Glutamatergic neuron (in vitro differentiated cells): ENCODE measurements around the gene SHANK2. TPM values are rescaled to one million over a fixed set of nuclear protein-coding genes. Genes with fewer than 3 reads are reported as not detected.

Experiments used
- DNase-seq: peaks from one replicate; pipeline ENCODE4 v3.0.0; 2022
- H3K27ac Mint-ChIP-seq: one replicate; pipeline ENCODE4 v1.8.0; 2020; ENCODE audit warnings: mild to moderate bottlenecking, mixed read lengths, inconsistent platforms; ENCODE audit not compliant: unreplicated experiment
- H3K27me3 Mint-ChIP-seq: one replicate; pipeline ENCODE4 v1.8.0; 2020; ENCODE audit warnings: mild to moderate bottlenecking, moderate library complexity, mixed read lengths, inconsistent platforms; ENCODE audit not compliant: unreplicated experiment
- H3K36me3 Mint-ChIP-seq: one replicate; pipeline ENCODE4 v1.8.0; 2020; ENCODE audit warnings: mild to moderate bottlenecking, mixed read lengths, inconsistent platforms; ENCODE audit not compliant: unreplicated experiment
- H3K4me1 Mint-ChIP-seq: one replicate; pipeline ENCODE4 v1.8.0; 2020; ENCODE audit warnings: mild to moderate bottlenecking, low read depth, mixed read lengths, inconsistent platforms; ENCODE audit not compliant: unreplicated experiment
- H3K4me3 Mint-ChIP-seq: one replicate; pipeline ENCODE4 v1.8.0; 2020; ENCODE audit warnings: mild to moderate bottlenecking, mixed read lengths, inconsistent platforms; ENCODE audit not compliant: unreplicated experiment
- H3K9me3 Mint-ChIP-seq: one replicate; pipeline ENCODE4 v1.8.0; 2020; ENCODE audit warnings: mild to moderate bottlenecking, moderate library complexity, mixed read lengths, inconsistent platforms; ENCODE audit not compliant: unreplicated experiment
- CTCF ChIP-seq: fragments of 200-600 bp; sonication (generic); IDR thresholded peaks from one replicate; pipeline ENCODE4 v1.5.0; 2021; ENCODE audit not compliant: partially characterized antibody, unreplicated experiment
- total RNA-seq: library from RNA; stranded (reverse); fragmentation: NEBNext Ultra II Directional; extraction: Animal tissue kit (Norgen Biotek cat#: 25700); gene quantifications from one replicate; pipeline ENCODE4 v1.2.1, GENCODE V29; 2021; ENCODE audit not compliant: unreplicated experiment

SHANK2 gene
- total RNA-seq, 1 donor from 2014 or later = 23.0 TPM

- TF ChIP-seq CTCF = no peak
- Mint-ChIP-seq H3K4me1 (peaks cover 3% of the 10 kb centered on the region), H3K27me3 (peaks cover 3% of the 10 kb centered on the region), H3K9me3 (peaks cover 11% of the 10 kb centered on the region), H3K4me3 (no peak overlapping the region), H3K27ac (no peak overlapping the region), H3K36me3 (peaks cover 16% of the 10 kb centered on the region)
- no peak for DNase-seq
Observed at GRCh38 chr11:71286701-71287643, 34.6 kb upstream of the SHANK2 start.

GRCh38 chr11:71285111-71285510 is 32.7 kb upstream of the SHANK2 start:
- no peak overlapping the region for H3K4me3 Mint-ChIP-seq
- H3K27ac Mint-ChIP-seq = no peak overlapping the region
- peaks cover 7% of the 10 kb centered on the region for H3K9me3 Mint-ChIP-seq
- H3K27me3 Mint-ChIP-seq = peaks cover 3% of the 10 kb centered on the region
- no peak for DNase-seq
- TF ChIP-seq CTCF = no peak
- H3K4me1 Mint-ChIP-seq = peaks cover 3% of the 10 kb centered on the region
- peaks cover 9% of the 10 kb centered on the region for H3K36me3 Mint-ChIP-seq

- Mint-ChIP-seq H3K4me3 (no peak overlapping the region), H3K27me3 (peaks cover 3% of the 10 kb centered on the region), H3K4me1 (peaks cover 3% of the 10 kb centered on the region), H3K9me3 (peaks cover 4% of the 10 kb centered on the region), H3K27ac (no peak overlapping the region), H3K36me3 (peaks cover 6% of the 10 kb centered on the region)
- no peak for DNase-seq
- TF ChIP-seq CTCF = no peak
Observed at GRCh38 chr11:71284525-71285092, 32.2 kb upstream of the SHANK2 start.

GRCh38 chr11:71283971-71284441 is 31.6 kb upstream of the SHANK2 start:
- TF ChIP-seq CTCF = no peak
- Mint-ChIP-seq H3K36me3 (no peaks in the 10 kb centered on the region), H3K27me3 (no peaks in the 10 kb centered on the region), H3K27ac (no peak overlapping the region), H3K4me1 (peaks cover 3% of the 10 kb centered on the region), H3K9me3 (peaks cover 1% of the 10 kb centered on the region), H3K4me3 (no peak overlapping the region)
- DNase-seq = no peak
